Activated naive CD8-positive, alpha-beta T cell (primary cell): ENCODE measurements around the gene ELMO2.

Experiments
- H3K27ac Mint-ChIP-seq: one replicate; pipeline ENCODE4 v1.8.0; 2021; ENCODE audit warnings: mixed read lengths
- H3K27me3 Mint-ChIP-seq: one replicate; pipeline ENCODE4 v1.8.0; 2021; ENCODE audit warnings: mixed read lengths
- H3K36me3 Mint-ChIP-seq: one replicate; pipeline ENCODE4 v1.8.0; 2021; ENCODE audit warnings: mixed read lengths
- H3K4me1 Mint-ChIP-seq: one replicate; pipeline ENCODE4 v1.8.0; 2021; ENCODE audit warnings: low read depth, mixed read lengths
- H3K4me3 Mint-ChIP-seq: one replicate; pipeline ENCODE4 v1.8.0; 2021; ENCODE audit warnings: mild to moderate bottlenecking, mixed read lengths
- H3K9me3 Mint-ChIP-seq: one replicate; pipeline ENCODE4 v1.8.0; 2021; ENCODE audit warnings: low read depth, mixed read lengths

The ELMO2 gene

DNA sequence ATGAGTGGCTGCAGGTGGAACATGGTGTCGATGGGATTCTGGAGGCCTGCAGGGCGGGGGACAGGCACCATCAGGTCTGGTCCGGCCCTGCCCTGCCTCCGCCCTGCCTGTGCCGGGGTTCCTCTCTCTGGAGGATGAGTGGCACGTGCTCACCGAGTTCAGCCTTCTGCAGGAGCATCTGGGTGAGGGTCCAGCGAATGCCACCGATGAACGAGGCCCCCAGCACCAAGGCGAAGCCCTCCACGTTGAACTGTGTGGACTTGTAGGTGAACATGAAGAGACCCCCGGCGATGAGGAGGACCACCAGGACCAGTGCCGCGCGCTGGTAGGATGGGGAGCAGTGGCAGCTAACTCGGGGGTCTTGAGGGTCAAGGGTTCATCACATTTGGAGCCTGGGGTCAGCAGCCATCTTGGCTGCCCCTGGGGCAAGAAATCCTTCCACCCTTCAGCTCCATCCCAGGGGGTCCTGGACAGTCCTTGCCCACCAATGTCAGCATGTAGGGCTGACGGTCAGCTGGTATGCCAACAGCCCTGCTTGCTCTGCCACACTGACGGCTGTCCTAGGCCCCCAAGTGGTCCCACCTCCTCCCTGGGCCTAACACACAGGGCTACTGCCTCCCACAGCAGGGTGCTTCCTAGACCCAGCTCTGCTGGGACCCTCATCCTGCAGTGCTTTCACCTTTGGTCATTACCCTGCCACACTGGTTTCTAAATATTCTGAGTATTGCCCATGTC, 51.3 kb downstream of the ELMO2 start:
- no peaks in the 10 kb centered on the region for H3K27me3 Mint-ChIP-seq
- H3K36me3 Mint-ChIP-seq = no peaks in the 10 kb centered on the region
- H3K4me3 Mint-ChIP-seq = no peak overlapping the region
- no peaks in the 10 kb centered on the region for H3K9me3 Mint-ChIP-seq
- H3K27ac Mint-ChIP-seq = peak overlapping the region; percentile 50
- H3K4me1 Mint-ChIP-seq = peaks cover 51% of the 10 kb centered on the region

DNA sequence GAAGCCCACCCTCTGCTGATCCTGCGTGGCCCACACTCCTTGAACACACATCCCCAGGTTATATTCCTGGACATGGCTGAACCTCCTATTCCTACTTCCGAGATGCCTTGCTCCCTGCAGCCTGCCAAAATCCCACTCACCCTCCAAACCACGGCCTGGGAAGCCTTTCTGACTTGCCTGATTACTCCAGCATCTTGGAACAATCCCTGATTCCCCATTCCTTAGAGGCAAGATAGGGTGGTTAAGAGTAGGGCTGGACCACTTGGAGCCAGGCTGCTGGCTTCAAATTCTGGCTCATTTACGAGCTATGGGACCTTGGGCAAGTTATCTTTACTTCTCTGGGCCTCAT, 52.2 kb downstream of the ELMO2 start:
- no peaks in the 10 kb centered on the region for H3K27me3 Mint-ChIP-seq
- no peaks in the 10 kb centered on the region for H3K36me3 Mint-ChIP-seq
- H3K4me1 Mint-ChIP-seq = peaks cover 45% of the 10 kb centered on the region
- no peak overlapping the region for H3K4me3 Mint-ChIP-seq
- no peaks in the 10 kb centered on the region for H3K9me3 Mint-ChIP-seq
- no peak overlapping the region for H3K27ac Mint-ChIP-seq

DNA sequence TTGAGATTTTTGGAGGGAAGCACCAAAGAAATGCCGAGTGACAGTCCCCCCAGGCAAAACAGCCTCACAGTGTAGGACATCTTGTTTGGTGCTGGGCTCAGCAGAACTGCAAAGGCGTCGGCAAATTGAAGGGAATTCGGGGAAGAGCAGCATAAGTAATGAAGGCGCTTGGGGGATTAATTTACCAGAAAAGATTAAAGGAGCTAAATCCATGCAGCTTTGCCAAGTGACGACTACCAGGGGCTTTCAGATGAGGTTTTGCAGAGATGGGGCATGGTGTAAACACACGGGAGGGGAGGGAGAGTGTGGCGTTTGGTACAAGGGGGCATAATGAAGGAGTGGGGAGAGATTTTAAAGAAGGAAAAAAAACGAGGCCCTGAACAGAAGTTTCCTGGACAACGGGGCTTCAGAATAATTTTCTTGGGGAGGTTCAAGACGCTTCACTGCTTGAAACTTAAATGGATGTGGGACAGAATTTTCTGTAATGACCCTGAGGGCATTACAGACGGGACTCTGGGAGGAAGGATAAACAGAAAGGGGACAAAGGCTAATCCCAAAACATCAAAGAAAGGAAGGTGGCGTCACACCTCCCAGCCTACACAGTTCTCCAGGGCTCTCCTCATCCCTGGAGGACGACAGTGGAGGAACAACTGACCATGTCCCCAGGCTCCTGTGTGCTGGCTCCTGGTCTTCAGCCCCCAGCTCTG, 52.8 kb downstream of the ELMO2 start:
- Mint-ChIP-seq H3K4me1 (peaks cover 40% of the 10 kb centered on the region), H3K27me3 (no peaks in the 10 kb centered on the region), H3K9me3 (no peaks in the 10 kb centered on the region), H3K4me3 (no peak overlapping the region), H3K36me3 (no peaks in the 10 kb centered on the region), H3K27ac (peak overlapping the region; percentile 34)

DNA sequence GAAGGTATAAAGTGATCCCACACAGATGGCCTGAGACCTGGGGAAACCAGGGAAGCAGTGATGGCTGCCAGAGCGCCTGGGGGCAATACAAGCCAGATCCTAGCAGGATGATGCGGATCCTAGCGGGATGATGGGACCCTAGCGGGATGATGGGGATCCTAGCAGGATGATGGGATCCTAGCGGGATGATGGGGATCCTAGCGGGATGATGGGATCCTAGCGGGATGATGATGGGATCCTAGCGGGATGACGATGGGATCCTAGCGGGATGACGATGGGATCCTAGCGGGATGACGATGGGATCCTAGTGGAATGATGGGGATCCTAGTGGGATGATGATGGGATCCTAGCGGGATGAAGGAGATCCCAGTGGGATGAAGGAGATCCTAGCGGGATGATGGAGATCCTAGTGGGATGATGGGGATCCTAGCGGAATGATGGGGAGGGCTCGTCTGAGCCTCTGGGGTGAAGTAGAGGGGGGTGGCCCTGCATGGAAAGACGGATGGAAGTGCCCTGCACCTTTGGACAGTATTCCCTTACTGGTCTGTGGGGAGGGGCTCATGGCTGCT, 54.0 kb downstream of the ELMO2 start:
- Mint-ChIP-seq H3K27me3 (no peaks in the 10 kb centered on the region), H3K36me3 (no peaks in the 10 kb centered on the region), H3K27ac (no peak overlapping the region), H3K9me3 (no peaks in the 10 kb centered on the region), H3K4me3 (no peak overlapping the region), H3K4me1 (peaks cover 29% of the 10 kb centered on the region)

DNA sequence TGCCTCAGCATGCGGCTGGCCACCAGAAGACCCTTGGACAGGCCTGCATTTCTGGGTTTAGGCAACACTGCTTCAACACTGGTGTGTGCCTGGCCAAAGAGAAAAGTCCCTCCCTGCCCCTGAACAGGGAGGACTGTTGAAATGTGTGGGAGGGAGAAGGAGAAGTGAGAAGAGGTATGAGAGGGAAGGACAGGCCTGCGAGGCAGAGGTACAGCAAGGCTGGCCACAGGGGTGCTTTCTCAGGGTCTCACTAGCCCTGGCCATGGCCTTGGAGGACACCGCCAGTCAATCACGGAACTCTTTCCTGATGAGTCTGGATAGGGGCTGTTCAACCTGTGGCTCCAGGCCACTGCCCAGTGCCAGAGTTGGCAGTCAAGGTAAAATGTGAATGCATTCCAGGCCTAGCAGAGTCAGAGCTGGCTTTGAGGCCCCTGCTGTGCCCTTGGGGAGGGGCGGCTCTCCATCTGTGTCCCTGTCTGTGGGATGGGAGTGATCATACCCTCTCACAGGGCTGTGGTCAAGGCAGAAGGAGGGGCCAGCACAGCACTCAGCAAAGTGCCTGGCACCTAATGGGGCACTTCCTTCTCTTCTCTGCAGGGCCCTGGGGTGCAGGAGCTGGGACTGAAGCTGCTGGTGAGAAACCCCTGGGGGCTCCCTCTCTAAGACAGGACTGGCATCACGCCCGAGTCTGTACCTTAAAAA, 54.9 kb downstream of the ELMO2 start:
- Mint-ChIP-seq H3K36me3 (no peaks in the 10 kb centered on the region), H3K27ac (peak overlapping the region; percentile 22), H3K4me3 (no peak overlapping the region), H3K27me3 (no peaks in the 10 kb centered on the region), H3K4me1 (peaks cover 22% of the 10 kb centered on the region), H3K9me3 (no peaks in the 10 kb centered on the region)

DNA sequence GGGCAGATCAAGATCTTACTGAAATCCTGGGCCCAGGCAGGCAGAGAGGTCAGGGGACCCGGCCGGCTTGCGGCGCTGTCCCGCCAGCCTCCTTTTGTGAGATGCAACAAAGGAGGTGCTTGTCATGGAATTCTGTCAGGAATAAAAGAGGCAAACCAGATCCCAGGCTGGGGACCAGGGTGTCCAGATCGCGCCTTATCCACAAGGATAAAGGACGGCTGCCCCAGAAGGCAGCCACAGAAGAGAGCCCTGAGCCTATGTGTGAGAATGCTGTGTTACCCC, 55.5 kb downstream of the ELMO2 start:
- no peak overlapping the region for H3K4me3 Mint-ChIP-seq
- H3K27ac Mint-ChIP-seq = peak overlapping the region; percentile 22
- H3K9me3 Mint-ChIP-seq = no peaks in the 10 kb centered on the region
- no peaks in the 10 kb centered on the region for H3K36me3 Mint-ChIP-seq
- no peaks in the 10 kb centered on the region for H3K27me3 Mint-ChIP-seq
- peaks cover 21% of the 10 kb centered on the region for H3K4me1 Mint-ChIP-seq

DNA sequence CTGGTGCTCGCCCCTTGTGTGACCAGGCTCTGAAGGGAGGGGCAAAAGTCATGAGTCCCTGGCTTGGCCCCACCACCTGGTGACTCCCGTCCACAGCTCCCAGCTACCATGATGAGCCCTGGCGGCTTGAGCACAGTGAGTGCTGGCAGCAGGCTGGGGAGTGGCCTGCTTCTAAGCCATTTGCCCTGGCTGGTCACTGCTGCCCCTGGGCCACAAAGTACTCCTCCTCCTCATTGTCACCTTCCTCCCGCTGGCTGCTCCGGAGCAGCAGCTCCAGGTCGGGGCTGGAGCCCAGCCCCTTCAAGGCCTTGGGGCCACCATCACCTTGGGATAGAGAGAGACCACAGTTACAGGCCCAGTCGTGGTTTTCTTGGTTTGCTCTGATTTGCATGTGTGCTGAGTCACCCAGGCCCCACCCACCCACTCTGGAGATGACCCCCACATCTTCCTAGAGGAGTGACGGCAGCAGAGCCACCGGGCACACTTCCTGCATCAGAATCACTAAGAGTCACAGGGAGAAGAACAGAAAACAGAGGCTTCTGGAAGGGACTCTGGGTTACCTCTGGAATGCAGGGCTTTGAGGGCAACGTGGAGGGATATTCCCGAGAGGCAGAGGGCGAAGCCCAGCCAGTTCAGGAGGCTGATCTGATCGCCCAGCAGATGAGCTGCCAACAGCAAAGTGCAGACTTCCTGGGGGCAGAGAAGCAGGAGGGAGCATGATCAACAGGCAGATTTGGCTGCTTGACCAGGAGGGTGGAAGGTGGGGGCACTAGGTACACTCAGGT, 56.0 kb downstream of the ELMO2 start:
- H3K27me3 Mint-ChIP-seq = no peaks in the 10 kb centered on the region
- H3K36me3 Mint-ChIP-seq = no peaks in the 10 kb centered on the region
- H3K4me3 Mint-ChIP-seq = no peak overlapping the region
- peaks cover 17% of the 10 kb centered on the region for H3K4me1 Mint-ChIP-seq
- no peaks in the 10 kb centered on the region for H3K9me3 Mint-ChIP-seq
- peak overlapping the region; percentile 58 for H3K27ac Mint-ChIP-seq

DNA sequence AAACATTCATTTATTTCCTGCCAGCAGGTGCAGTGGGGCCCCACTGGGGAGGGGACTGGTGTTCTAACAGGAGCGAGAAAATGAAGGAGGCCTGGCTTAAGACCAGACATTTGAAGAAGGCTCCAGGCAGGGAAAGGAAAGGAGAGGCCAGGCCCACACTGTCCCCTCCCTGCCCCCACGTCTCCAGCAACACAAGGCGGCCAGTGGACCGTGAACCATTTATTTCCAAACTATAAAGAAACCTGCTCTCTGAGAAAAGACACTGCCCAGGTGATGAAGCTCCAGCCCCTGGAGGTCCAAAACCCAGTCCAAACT, 56.7 kb downstream of the ELMO2 start:
- Mint-ChIP-seq H3K9me3 (no peaks in the 10 kb centered on the region), H3K4me1 (peaks cover 17% of the 10 kb centered on the region), H3K27ac (no peak overlapping the region), H3K36me3 (no peaks in the 10 kb centered on the region), H3K27me3 (no peaks in the 10 kb centered on the region), H3K4me3 (no peak overlapping the region)

DNA sequence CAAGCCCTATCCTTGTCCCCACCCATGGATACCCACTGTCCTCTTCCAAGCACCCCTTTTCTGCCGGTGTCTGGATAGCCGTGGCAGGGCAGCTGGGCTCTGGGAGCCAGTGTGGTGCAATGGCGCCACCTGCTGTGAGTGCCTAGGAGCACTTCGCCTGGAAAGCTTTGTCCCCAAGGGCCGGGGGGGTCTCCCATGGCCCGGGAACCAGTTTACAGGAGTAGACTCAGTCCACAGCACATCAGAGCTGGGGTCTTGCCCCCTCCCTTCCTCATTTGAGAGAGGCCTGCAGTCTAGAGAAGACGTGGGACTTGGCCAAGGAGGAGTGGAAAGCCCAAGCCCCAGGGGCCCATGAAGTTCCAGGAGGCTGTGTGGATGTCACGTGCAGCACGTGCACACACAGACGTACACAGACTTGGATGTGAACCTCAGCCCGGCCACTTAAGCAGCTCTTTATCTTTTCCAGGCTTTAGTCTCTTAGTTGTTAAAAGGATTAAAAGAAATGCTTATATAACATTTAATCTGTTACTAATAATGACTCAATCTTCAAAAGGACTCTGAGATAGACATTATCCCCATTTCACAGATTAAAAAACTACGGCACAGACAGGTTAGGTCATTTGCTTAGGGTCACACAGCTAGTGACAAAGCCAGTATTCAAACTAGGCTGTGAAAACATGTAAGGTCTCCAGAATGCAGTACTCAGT, 57.2 kb downstream of the ELMO2 start:
- H3K4me3 Mint-ChIP-seq = no peak overlapping the region
- peaks cover 19% of the 10 kb centered on the region for H3K4me1 Mint-ChIP-seq
- H3K27me3 Mint-ChIP-seq = no peaks in the 10 kb centered on the region
- no peaks in the 10 kb centered on the region for H3K36me3 Mint-ChIP-seq
- no peaks in the 10 kb centered on the region for H3K9me3 Mint-ChIP-seq
- H3K27ac Mint-ChIP-seq = peak overlapping the region; percentile 16

DNA sequence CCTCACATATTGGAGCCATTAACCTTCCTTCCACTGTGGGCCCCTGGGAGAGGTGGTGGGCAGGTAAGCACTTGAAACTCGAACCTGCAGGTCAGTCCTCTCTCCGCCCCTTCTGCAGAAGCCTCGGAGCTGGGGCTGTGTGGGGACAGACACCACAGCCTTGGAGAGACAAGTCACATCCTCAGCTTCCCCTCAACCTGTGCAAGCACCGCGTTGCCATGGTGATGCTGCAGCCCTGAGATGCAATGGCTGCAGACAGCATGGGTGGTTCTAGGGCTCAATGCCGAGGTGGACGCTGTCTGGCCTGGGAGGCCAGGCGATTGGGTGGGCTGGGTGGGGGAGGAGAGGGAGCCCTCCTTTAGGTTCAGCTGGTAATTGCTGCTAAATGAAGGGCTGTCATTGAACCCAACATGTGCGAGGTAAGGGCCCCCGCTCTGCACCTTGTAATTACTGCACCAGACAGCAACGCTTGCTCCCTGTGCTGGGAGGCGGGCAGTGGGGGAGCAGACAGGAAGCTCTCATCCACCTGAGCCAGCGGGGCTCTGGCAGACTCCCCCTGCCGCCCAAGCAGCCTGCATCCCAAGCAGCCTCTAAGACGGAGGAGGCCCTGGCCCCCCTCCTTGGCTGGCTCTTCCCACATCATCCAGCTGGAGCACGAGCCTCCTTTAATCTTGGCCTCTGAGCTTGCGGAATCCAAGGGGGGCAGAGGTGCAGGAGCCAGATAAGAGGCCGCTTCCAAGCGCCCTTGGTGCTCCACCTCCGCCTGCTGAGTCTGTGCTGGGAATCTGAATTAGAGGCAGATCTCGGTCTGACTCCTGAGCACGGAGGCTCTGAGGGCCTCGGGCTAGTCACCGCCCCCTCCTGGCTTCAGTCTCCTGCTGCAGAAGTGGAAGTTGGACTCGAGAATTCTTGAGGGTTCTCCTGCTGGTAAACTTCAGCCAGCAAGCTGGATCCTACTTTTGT, 58.3 kb downstream of the ELMO2 start:
- Mint-ChIP-seq H3K4me3 (no peak overlapping the region), H3K27me3 (no peaks in the 10 kb centered on the region), H3K27ac (no peak overlapping the region), H3K36me3 (no peaks in the 10 kb centered on the region), H3K4me1 (peaks cover 23% of the 10 kb centered on the region), H3K9me3 (no peaks in the 10 kb centered on the region)

DNA sequence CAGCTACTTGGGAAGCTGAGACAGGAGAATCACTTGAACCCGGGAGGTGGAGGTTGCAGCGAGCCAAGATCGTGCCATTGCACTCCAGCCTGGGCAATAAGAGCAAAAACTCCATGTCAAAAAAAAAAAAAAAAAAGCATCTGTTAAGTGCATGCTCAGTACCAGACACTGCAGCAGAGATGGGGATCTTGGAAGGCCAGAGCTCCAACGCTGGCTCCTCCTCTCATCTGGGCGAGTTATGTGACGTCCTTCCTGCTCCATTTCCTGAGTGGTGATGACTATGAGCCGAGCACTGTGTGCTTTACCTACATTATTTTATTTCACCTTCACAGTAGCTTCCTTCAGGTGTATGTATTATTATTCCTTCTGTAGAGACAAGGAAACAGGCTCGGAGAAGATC, 59.6 kb downstream of the ELMO2 start:
- Mint-ChIP-seq H3K36me3 (no peaks in the 10 kb centered on the region), H3K4me3 (no peak overlapping the region), H3K27ac (no peak overlapping the region), H3K4me1 (peaks cover 33% of the 10 kb centered on the region), H3K9me3 (no peaks in the 10 kb centered on the region), H3K27me3 (no peaks in the 10 kb centered on the region)

DNA sequence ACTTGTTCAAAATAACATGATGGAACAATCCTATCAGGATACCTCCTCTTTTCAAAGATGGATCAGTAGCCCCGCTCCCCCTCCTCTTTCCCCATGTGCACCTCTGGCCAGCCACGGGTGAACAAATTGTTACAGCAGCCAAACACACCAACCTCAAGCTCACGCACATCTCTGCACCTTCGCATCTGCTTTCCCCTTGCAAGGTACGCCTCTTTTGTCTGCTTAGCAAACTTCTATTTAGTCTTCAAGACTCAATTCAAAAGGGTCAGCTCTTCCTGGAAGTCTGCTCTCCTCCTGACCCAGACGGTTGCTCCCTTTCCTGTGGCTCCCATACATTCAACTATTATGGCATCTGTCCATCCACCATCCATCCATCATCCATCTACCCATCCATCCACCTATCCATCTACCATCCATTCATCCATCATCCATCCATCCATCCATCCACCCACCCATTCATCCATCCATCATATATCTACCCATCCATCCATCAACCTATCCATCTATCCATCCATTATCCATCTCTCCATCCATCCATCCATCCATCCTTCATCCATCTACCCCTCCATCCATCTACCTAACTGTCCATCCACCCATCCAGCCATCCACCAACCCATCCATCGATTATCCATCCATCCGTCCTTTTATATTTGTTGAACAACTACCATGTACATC, 61.8 kb downstream of the ELMO2 start:
- peaks cover 29% of the 10 kb centered on the region for H3K4me1 Mint-ChIP-seq
- H3K9me3 Mint-ChIP-seq = no peaks in the 10 kb centered on the region
- no peaks in the 10 kb centered on the region for H3K36me3 Mint-ChIP-seq
- peak overlapping the region; percentile 80 for H3K27ac Mint-ChIP-seq
- peak overlapping the region; percentile 38 for H3K4me3 Mint-ChIP-seq
- no peaks in the 10 kb centered on the region for H3K27me3 Mint-ChIP-seq

DNA sequence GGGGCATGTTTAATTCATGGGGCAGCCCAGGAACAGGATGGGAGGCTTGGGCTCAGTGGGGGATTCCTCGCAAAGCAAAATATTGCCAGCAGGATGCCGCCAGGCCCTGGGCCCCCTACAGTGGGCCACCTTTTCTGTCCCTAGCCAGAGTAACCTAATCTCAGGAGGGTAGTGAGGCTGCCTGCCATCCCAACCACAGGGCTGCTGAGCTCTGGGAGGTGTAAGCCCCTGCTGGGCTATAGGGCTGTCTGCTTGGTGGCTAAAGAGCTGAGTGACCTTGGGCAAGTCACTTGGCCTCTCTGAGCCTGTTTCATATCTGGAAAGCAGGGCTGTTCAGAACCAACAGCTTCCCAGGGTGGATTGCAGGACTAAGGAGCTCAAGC, 62.4 kb downstream of the ELMO2 start:
- Mint-ChIP-seq H3K4me3 (peak overlapping the region; percentile 81), H3K36me3 (no peaks in the 10 kb centered on the region), H3K27ac (no peak overlapping the region), H3K4me1 (peaks cover 26% of the 10 kb centered on the region), H3K27me3 (peaks cover 3% of the 10 kb centered on the region), H3K9me3 (no peaks in the 10 kb centered on the region)
